Stimulated activated memory B cell treated with anti-CD40 and anti-IgM and Interleukin-4, amounts not matched to agents 10 μg/mL and 1 μg/mL and 100 μg/mL, for 72 hours (primary cell): Measurements from ENCODE around the gene C6orf62.
"Not testable (repeated sequence)": the region's sequence is repeated elsewhere in the genome, so short reads cannot be mapped to it uniquely, and the experiment has no call there.

Experiments used
- ATAC-seq: fragments of 150-1000 bp; cut with Tn5 transposase; 2 replicates; pipeline ENCODE4 v1.10.0; 2021
- H3K27ac Mint-ChIP-seq: one replicate; pipeline ENCODE4 v1.8.0; 2022; ENCODE audit warnings: mild to moderate bottlenecking, mixed read lengths
- H3K27me3 Mint-ChIP-seq: one replicate; pipeline ENCODE4 v1.8.0; 2022; ENCODE audit warnings: mixed read lengths
- H3K36me3 Mint-ChIP-seq: one replicate; pipeline ENCODE4 v1.8.0; 2022; ENCODE audit warnings: mixed read lengths
- H3K4me1 Mint-ChIP-seq: one replicate; pipeline ENCODE4 v1.8.0; 2022; ENCODE audit warnings: mixed read lengths
- H3K4me3 Mint-ChIP-seq: one replicate; pipeline ENCODE4 v1.8.0; 2022; ENCODE audit warnings: mild to moderate bottlenecking, moderate library complexity, mixed read lengths
- H3K9me3 Mint-ChIP-seq: one replicate; pipeline ENCODE4 v1.8.0; 2022; ENCODE audit warnings: mixed read lengths

C6orf62 gene

DNA sequence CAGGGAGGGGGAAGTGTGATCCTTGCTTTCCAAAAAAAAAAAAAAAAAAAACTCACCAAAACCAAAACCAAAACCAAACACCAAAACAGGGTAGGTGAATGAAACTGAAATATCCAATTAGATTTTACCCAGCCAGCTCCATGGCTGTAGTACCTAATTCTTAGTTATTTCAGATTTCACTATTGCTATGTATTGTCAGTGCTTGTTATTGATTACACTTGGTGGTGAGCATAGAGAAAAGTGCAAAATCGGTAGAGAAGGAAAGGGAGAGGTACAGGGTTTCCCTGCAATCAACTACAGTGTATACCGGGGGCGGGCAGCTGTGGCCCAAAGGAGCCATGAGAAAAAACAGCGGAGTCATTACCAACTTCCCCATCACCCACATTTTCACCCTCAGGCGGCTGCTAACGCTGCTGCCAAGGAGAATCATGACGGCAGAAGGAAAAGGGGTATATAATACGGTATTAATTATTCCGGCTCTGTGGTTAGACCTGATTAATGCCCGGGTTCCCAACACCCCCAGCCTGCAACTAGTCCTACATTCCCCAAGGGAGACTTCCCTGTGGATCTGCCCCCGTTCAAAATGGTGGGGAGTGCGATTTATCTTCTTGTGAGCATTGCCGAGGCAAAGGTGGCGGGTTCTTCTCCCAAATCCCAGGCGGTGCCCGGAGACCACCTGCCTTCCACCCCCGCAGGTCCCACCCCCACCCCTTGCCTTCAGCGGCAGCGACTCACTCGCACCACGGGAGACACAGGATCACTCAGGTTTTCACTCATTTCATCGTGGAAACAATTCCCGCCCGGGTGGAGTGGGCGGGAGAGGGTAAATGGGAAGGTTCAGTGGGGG is at the start of gene C6orf62:
TSS of gene C6orf62 (minus strand) at position 30 of the 847 bp plus-strand sequence. CDS start 486 bp downstream, outside the sequence.
- peaks cover 48% of the 10 kb centered on the region for H3K36me3 Mint-ChIP-seq
- peak within 1 kb of the TSS; percentile 99 for H3K27ac Mint-ChIP-seq
- H3K4me1 Mint-ChIP-seq, result peaks cover 43% of the 10 kb centered on the region
- peak within 1 kb of the TSS; percentile 100 for H3K4me3 Mint-ChIP-seq
- H3K9me3 Mint-ChIP-seq, result no peaks in the 10 kb centered on the region
- H3K27me3 Mint-ChIP-seq, result no peaks in the 10 kb centered on the region
- ATAC-seq, result no peak

DNA sequence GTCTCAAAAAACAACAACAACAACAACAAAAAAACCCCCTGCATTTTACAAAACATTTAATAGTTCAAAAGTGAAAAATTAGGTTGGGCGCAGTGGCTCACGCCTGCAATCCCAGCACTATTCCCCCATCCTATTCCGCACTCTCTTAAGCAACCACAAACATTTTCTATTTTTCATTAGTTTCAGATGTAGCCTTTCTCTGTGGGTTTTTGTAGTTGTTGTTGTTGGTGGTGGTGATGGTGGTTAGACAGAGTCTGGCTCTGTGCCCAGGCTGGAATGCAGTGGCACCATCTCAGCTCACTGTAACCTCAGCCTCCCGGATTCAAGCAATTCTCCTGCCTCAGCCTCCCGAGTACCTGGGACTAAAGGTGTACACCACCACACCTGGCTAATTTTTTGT is 49.4 kb upstream of the C6orf62 start:
- H3K4me1 Mint-ChIP-seq, result no peaks in the 10 kb centered on the region
- no peak overlapping the region for H3K27ac Mint-ChIP-seq
- H3K27me3 Mint-ChIP-seq, result no peaks in the 10 kb centered on the region
- no peak for ATAC-seq
- no peaks in the 10 kb centered on the region for H3K9me3 Mint-ChIP-seq
- no peak overlapping the region for H3K4me3 Mint-ChIP-seq
- no peaks in the 10 kb centered on the region for H3K36me3 Mint-ChIP-seq

DNA sequence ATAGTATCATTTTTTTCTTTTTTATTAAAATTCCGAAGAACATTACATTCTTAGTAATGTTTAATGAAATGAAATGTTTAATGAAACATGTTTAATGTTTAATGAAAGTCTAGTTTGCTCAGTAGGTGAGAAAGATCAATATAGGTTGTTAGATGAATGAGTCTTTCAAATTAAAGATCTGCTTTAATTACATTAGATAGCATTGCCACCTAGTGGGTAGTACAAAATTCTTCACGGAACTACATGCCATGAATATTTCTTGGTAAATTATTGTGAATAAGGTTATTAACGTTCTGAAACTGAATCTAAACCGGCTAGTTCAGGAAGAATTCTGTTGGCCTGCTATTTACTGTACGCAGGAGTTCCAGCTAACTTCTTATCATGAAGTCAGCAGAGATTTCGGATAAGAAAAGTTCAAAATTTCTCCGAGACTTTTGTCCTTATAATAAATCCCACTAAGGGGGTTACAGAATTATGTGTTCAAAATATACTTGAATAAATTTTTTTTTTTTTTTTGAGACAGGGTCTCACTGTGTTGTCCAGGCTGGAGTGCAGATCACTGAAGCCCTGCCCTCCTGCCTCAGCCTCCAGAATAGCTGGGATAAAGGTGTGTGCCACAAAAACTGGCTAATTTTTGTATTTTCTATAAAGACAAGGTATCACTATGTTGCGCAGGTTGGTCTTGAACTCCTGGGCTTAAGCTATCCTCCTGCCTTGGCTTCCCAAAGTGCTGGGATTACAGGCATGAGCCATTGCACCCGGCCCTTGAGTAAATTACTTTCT is 47.9 kb upstream of the C6orf62 start:
- Mint-ChIP-seq H3K4me3 (no peak overlapping the region), H3K27me3 (no peaks in the 10 kb centered on the region), H3K9me3 (peaks cover 1% of the 10 kb centered on the region), H3K27ac (no peak overlapping the region), H3K4me1 (peaks cover 3% of the 10 kb centered on the region), H3K36me3 (no peaks in the 10 kb centered on the region)
- ATAC-seq, result no peak

DNA sequence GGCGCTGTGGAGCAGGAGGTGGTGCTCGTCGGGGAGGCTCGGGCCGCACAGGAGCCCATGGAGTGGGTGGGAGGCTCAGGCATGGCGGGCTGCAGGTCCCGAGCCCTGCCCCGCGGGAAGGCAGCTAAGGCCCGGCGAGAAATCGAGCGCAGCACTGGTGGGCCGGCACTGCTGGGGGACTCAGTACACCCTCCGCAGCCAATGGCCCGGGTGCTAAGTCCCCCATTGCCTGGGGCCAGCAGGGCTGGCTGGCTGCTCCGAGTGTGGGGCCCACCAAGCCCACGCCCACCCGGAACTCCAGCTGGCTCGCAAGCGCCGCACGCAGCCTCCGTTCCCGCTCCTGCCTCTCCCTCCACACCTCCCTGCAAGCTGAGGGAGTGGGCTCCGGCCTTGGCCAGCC is 47.0 kb upstream of the C6orf62 start:
- not testable (repeated sequence) for H3K27me3 Mint-ChIP-seq, H3K27ac Mint-ChIP-seq, H3K4me3 Mint-ChIP-seq, H3K9me3 Mint-ChIP-seq, H3K36me3 Mint-ChIP-seq, H3K4me1 Mint-ChIP-seq, ATAC-seq

DNA sequence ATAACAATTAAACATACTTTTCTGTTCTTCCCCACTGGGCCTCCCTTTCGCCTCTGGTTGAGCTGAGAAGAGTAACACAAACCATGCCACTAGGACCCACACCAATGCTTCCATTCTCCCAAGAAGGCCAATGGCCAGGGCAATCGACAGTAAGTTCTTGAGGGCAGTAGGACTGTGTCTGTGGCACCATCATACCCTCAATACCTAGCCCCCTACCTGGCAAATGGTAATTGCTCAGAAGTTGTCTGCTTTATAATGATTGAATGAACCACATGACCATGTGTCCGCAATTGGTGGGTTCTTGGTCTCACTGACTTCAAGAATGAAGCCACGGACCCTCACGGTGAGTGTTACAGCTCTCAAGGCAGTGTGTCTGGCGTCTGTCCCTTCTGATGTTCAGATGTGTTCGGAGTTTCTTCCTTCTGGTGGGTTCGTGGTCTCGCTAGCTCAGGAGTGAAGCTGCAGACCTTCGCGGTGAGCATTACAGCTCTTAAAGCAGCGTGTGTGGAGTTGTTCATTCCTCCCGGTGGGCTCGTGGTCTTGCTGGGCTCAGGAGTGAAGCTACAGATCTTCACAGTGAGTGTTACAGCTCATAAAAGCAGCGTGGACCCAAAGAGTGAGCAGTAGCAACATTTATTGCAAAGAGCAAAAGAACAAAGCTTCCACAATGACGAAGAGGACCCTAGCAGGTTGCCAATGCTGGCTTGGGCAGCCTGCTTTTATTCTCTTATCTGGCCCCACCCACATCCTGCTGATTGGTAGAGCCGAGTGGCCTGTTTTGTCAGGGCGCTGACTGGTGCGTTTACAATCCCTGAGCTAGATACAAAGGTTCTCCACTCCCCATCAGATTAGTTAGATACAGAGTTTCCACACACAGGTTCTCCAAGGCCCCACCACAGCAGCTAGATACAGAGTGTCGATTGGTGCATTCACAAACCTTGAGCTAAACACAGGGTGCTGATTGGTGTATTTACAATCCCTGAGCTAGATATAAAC is 46.2 kb upstream of the C6orf62 start:
- H3K4me3 Mint-ChIP-seq, H3K36me3 Mint-ChIP-seq, H3K27ac Mint-ChIP-seq, H3K27me3 Mint-ChIP-seq, H3K9me3 Mint-ChIP-seq, ATAC-seq, H3K4me1 Mint-ChIP-seq: not testable (repeated sequence)

DNA sequence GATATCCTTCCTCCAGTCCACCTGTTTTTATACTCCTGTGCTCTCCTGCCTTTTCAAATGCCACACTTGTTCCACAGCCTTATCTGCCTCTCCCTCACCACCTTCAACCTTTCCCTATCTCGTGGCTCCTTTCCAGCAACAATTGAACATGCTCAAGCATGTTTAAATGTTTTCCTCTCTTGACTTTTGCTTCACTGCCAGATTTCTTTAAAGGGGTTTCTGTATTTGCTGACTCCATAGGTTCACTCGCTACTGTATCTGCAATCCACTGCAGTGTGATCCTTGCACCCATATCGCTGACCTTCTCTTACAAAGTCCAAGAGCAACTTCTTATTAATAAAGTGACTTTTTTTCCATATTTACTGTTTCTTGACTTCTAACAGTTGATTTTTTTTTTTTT is 44.6 kb upstream of the C6orf62 start:
- H3K27ac Mint-ChIP-seq, result no peak overlapping the region
- peaks cover 3% of the 10 kb centered on the region for H3K9me3 Mint-ChIP-seq
- peaks cover 6% of the 10 kb centered on the region for H3K4me1 Mint-ChIP-seq
- no peak for ATAC-seq
- no peaks in the 10 kb centered on the region for H3K36me3 Mint-ChIP-seq
- H3K4me3 Mint-ChIP-seq, result no peak overlapping the region
- H3K27me3 Mint-ChIP-seq, result no peaks in the 10 kb centered on the region

DNA sequence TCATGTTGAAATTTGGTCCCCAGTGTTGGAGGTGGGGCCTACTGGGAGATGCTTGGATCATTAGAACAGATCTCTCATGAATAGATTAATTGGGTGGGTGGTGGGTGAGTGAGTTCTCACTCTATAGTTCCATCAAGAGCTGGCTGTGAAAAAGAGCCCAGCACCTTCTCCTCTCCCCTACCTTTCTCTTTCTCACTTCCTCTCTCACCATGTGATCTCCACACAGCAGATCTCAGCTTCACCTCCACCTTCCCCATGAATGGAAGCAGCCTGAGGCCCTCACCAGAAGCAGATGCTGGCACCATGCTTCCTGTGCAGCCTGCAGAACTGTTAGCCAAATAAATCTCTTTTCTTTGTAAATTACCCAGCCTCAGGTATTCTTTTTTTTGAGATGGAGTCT is 42.9 kb upstream of the C6orf62 start:
- no peak overlapping the region for H3K4me3 Mint-ChIP-seq
- no peaks in the 10 kb centered on the region for H3K36me3 Mint-ChIP-seq
- peak; percentile 36 for ATAC-seq
- H3K27me3 Mint-ChIP-seq, result no peaks in the 10 kb centered on the region
- peaks cover 6% of the 10 kb centered on the region for H3K4me1 Mint-ChIP-seq
- H3K9me3 Mint-ChIP-seq, result peaks cover 3% of the 10 kb centered on the region
- peak overlapping the region; percentile 23 for H3K27ac Mint-ChIP-seq

DNA sequence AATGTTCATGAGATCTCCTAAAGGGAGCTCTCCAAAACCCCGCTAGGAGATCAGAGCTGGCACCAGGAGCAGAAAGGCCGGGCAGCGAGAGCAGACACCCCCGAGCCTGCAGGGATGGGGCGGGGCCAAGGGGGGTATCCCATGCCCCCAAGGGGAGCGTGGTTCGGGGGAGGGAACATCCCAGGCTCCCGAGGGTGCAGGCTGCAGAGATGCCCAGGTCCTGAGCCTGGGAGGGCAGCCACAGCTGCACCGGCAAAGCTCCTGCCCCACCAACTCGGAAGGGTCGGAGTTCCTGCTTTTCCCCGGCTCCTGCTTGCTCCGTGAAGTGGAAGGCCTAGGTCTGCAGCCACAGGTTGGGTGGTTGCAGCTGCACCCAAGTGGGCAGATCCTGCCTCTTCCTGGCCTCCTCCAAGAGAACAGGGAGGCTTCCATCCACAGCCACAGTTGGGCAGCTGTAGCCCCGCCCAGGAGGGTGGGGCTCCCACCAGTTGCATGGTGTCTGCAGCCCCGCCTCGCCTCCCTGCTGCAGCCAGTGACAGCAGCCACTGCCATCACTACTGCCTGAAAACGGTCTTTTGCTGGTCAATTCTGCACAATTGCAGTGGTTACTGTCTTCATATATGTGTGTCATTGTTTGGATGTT is 42.4 kb upstream of the C6orf62 start:
- H3K27me3 Mint-ChIP-seq, result no peaks in the 10 kb centered on the region
- ATAC-seq, result peak; percentile 24
- peaks cover 3% of the 10 kb centered on the region for H3K9me3 Mint-ChIP-seq
- peaks cover 6% of the 10 kb centered on the region for H3K4me1 Mint-ChIP-seq
- H3K36me3 Mint-ChIP-seq, result no peaks in the 10 kb centered on the region
- H3K4me3 Mint-ChIP-seq, result no peak overlapping the region
- H3K27ac Mint-ChIP-seq, result peak overlapping the region; percentile 23

DNA sequence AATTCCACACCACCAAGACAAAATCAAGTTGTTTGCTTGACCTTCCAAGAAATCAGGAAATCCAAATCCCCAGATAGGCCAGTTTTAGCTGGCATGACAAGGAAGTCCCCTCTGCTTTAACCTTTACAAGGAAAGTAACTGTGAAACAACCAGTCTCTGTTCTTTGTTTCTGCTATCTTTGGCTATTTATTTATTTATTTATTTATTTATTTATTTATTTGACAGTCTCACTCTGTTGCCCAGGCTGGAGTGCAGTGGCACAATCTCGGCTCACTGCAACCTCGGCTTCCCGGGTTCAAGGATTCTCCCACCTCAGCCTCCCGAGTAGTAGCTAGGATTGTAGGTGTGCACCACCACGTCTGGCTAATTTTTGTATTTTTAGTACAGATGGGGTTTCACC is 41.3 kb upstream of the C6orf62 start:
- Mint-ChIP-seq H3K36me3 (no peaks in the 10 kb centered on the region), H3K9me3 (peaks cover 3% of the 10 kb centered on the region), H3K27me3 (no peaks in the 10 kb centered on the region), H3K4me3 (no peak overlapping the region), H3K4me1 (peaks cover 6% of the 10 kb centered on the region), H3K27ac (no peak overlapping the region)
- no peak for ATAC-seq

DNA sequence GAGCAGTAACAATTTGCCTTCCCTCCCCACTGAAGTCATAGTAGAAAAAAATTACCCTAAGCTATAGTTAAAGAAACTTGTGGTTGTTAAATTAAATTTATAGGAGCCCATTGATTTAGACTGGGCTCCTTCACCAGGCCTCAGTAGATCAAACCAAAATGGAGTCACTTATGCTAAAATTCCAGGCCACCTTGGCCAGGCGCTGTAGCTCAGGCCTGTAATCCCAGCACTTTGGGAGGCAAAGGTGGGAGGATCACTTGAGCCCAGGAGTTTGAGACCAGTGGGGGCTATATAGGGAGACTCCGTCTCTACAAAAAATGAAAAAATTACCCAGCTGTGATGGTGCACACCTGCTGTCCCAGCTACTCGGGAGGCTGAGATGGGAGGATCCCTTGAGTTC is 40.8 kb upstream of the C6orf62 start:
- H3K36me3 Mint-ChIP-seq, result no peaks in the 10 kb centered on the region
- no peaks in the 10 kb centered on the region for H3K27me3 Mint-ChIP-seq
- peaks cover 6% of the 10 kb centered on the region for H3K4me1 Mint-ChIP-seq
- no peak overlapping the region for H3K4me3 Mint-ChIP-seq
- H3K9me3 Mint-ChIP-seq, result peaks cover 3% of the 10 kb centered on the region
- ATAC-seq, result no peak
- no peak overlapping the region for H3K27ac Mint-ChIP-seq

DNA sequence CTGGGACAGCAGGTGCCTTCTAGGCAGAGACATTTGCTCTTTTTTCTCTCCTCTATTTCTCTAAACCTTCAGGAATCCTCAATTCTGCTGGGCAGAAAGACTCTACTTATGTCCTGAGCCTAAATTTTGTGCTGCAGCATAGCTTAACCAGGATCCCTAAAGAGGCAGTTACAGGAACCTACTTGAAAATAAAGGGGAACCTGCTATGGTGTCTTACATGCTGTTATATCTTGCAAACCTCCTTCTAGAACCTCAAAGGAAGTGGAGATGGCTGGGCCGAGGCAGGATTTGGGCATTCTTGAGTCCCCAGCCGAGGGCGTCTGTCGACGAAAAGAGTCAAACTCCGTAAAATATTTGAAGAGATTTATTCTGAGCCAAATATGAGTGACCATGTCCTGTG is 38.7 kb upstream of the C6orf62 start:
- no peaks in the 10 kb centered on the region for H3K36me3 Mint-ChIP-seq
- no peak overlapping the region for H3K4me3 Mint-ChIP-seq
- H3K9me3 Mint-ChIP-seq, result peaks cover 3% of the 10 kb centered on the region
- H3K4me1 Mint-ChIP-seq, result peaks cover 6% of the 10 kb centered on the region
- no peaks in the 10 kb centered on the region for H3K27me3 Mint-ChIP-seq
- ATAC-seq, result no peak
- H3K27ac Mint-ChIP-seq, result no peak overlapping the region

DNA sequence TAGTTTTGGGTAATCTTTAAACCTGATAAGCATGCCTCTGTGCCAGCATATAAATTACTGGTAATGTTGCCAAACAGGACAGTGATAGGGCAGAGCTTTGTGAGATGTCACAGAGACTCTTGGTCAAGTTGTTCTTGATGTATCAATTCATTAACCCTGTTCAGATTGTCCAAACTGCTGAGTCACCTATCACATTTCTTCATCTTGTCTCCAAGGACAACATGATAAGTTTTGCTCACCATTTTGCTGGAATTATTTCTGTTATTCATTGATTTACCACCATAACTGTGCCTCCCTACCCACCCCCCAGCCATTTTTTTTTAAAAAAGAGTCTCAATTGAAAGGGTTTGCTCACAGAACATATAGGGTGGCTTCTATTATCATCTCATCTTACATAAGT is 36.3 kb upstream of the C6orf62 start:
- Mint-ChIP-seq H3K4me3 (no peak overlapping the region), H3K9me3 (no peaks in the 10 kb centered on the region), H3K27ac (no peak overlapping the region), H3K27me3 (no peaks in the 10 kb centered on the region), H3K36me3 (no peaks in the 10 kb centered on the region), H3K4me1 (no peaks in the 10 kb centered on the region)
- ATAC-seq, result no peak

DNA sequence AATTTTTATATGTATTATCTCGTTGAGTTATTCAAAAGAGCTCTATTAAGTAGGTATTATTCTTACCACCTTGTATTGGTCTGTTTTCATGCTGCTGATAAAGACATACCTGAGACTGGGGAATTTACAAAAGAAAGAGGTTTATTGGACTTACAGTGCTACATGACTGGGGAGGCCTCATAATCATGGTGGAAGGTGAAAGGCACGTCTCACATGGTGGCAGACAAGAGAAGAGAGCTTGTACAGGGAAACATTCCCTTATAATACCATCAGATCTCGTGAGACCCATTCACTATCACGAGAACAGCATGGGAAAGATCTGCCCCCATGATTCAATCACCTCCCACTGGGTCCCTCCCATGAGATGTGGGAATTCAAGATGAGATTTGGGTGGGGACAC is 35.4 kb upstream of the C6orf62 start:
- not testable (repeated sequence) for H3K27ac Mint-ChIP-seq, H3K4me3 Mint-ChIP-seq, H3K9me3 Mint-ChIP-seq

DNA sequence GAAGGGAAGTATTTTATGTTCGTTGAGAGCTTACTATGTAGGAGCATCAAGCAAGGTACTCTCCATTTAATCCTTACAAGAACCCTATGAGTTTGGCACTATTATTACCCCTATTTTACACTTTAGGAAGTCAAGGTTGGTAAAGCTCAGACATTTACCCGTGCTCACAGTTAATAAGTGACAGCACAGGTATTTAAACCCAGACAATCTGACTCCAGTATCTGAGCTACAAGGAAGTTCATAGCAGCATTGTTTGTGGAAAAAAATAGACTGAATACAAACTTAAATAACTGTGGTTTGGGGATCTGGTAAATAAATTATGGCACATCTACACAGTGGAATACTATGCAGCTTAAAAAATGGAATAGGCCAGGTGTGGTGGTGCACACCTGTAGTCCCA is 34.6 kb upstream of the C6orf62 start:
- no peaks in the 10 kb centered on the region for H3K36me3 Mint-ChIP-seq
- peaks cover 8% of the 10 kb centered on the region for H3K4me1 Mint-ChIP-seq
- ATAC-seq, result no peak
- H3K27me3 Mint-ChIP-seq, result no peaks in the 10 kb centered on the region
- H3K9me3 Mint-ChIP-seq, result no peaks in the 10 kb centered on the region
- H3K4me3 Mint-ChIP-seq, result no peak overlapping the region
- H3K27ac Mint-ChIP-seq, result no peak overlapping the region

More for the DNA sequence above, 35.4 kb upstream of the C6orf62 start:
- not testable (repeated sequence) for H3K36me3 Mint-ChIP-seq, H3K27me3 Mint-ChIP-seq, H3K4me1 Mint-ChIP-seq, ATAC-seq
